GM18498 (cell line): ENCODE data around the gene UFD1.

ENCODE experiments used
- ATAC-seq: cut with Tn5 transposase; IDR thresholded peaks from one replicate; pipeline ENCODE4 v1.9.1; 2021; ENCODE audit warnings: mild to moderate bottlenecking, moderate library complexity; ENCODE audit not compliant: unreplicated experiment

UFD1 gene

DNA sequence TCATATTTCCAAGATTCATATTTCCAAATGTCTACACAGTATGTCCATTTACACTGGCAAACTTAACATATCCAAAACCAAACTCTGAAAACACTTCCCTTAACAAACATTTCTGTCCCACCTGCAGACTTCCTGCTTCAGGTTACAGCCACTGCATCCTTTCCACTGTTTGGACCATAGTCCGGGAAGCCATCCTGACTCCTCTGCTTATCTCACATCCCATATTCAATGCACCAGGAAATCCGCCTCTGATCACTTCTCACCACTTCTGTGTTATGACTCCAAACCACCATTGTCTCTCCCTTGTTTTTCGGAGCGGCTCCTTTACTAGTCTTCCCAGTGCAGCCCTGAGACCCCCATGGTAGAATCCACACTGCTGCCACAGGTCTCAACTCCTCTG is 77.5 kb downstream of the UFD1 start:
- no peak for ATAC-seq

DNA sequence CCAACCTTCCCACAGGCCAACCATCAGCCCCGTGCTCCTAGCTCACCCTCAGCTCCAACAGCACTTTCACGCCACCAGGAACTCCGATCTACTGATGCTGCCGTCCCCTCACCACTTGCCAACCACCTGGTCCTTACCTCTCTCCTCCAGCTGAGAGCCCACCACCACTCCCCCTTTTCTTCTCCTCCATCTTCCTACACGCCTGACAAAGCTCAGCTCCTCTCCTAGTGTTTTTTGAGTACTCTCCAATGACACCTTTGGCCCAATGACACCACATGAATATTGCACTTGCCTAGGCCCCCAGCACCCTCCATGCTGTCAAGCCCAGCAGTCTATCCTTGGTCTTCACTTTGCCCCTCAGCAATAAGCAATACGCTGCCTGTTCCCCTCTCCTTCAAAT is 78.1 kb downstream of the UFD1 start:
- ATAC-seq, result no peak
